IMR-90 (cell line): ENCODE results near the gene RCE1. TPM values are rescaled to one million over a fixed set of nuclear protein-coding genes. Genes with fewer than 3 reads are reported as not detected.

ENCODE experiments used
- ATAC-seq: fragments of 200-7000 bp; cut with Tn5 transposase; 2 replicates; pipeline ENCODE4 v1.9.1; 2020; ENCODE audit warnings: low read depth, mild to moderate bottlenecking, moderate library complexity
- BruUV-seq: library from RNA; stranded (reverse); fragments of 400-500 nt; replicated peaks from 2 replicates; lab custom pipeline; 2021; lab: Mats Ljungman, UMichigan
- CTCF ChIA-PET: fragments of 300-600 bp; formaldehyde crosslinking; extraction: SDS; loops from one replicate; lab custom pipeline; 2021; ENCODE audit warnings: antibody characterized with exemption; lab: Yijun Ruan, JAX
- POLR2A ChIA-PET: fragments of 300-600 bp; sonication (Branson Sonifier 250); formaldehyde crosslinking; loops from one replicate; lab custom pipeline; 2022; ENCODE audit warnings: antibody characterized with exemption; ENCODE audit not compliant: unreplicated experiment; lab: Charles Lee
- DNase-seq: peaks from one replicate; pipeline ENCODE4 v3.0.0; 2013
- H2AFZ ChIP-seq: replicated peaks from 2 replicates; pipeline ENCODE3; 2013; ENCODE audit warnings: low read length, mild to moderate bottlenecking; ENCODE audit not compliant: poor library complexity
- H2AK5ac ChIP-seq: 2 replicates; pipeline ENCODE4 v1.6.1; 2013; ENCODE audit warnings: low read depth, low read length, inconsistent platforms
- H2AK9ac ChIP-seq: replicated peaks from 2 replicates; pipeline ENCODE3; 2013; ENCODE audit warnings: mild to moderate bottlenecking, low read depth, low read length, moderate library complexity; ENCODE audit not compliant: poor library complexity
- H2BK120ac ChIP-seq: 2 replicates; pipeline ENCODE4 v1.6.1; 2013; ENCODE audit warnings: low read depth, low read length, inconsistent platforms
- H2BK15ac ChIP-seq: 3 replicates; pipeline ENCODE4 v1.6.1; 2013; ENCODE audit warnings: low read depth, low read length, inconsistent platforms
- H2BK20ac ChIP-seq: 2 replicates; pipeline ENCODE4 v1.6.1; 2013; ENCODE audit warnings: low read depth, mild to moderate bottlenecking, inconsistent platforms, low read length, moderate library complexity
- H2BK5ac ChIP-seq: 2 replicates; pipeline ENCODE4 v1.6.1; 2013; ENCODE audit warnings: mild to moderate bottlenecking, low read depth, low read length, inconsistent platforms; ENCODE audit not compliant: poor library complexity, severe bottlenecking
- H3K14ac ChIP-seq: replicated peaks from 2 replicates; pipeline ENCODE4 v1.6.1; 2013; ENCODE audit warnings: low read depth, low read length, inconsistent platforms
- H3K18ac ChIP-seq: 2 replicates; pipeline ENCODE4 v1.6.1; 2013; ENCODE audit warnings: low read depth, low read length, control low read depth
- H3K23ac ChIP-seq: 2 replicates; pipeline ENCODE4 v1.6.1; 2013; ENCODE audit warnings: low read depth, low read length, inconsistent platforms
- H3K27ac ChIP-seq: 2 replicates; pipeline ENCODE4 v1.5.1; 2013; ENCODE audit warnings: mild to moderate bottlenecking, control low read depth, low read length; ENCODE audit not compliant: insufficient read depth
- H3K27me3 ChIP-seq: 2 replicates; pipeline ENCODE4 v1.6.1; 2013; ENCODE audit warnings: low read length; ENCODE audit not compliant: control insufficient read depth, insufficient read depth
- H3K36me3 ChIP-seq: 2 replicates; pipeline ENCODE4 v1.6.1; 2013; ENCODE audit warnings: low read length, mixed read lengths; ENCODE audit not compliant: control insufficient read depth, insufficient read depth
- H3K4ac ChIP-seq: 2 replicates; pipeline ENCODE4 v1.6.1; 2013; ENCODE audit warnings: low read depth, low read length, inconsistent platforms
- H3K4me1 ChIP-seq: 2 replicates; pipeline ENCODE4 v1.6.1; 2013; ENCODE audit warnings: low read length, mixed read lengths; ENCODE audit not compliant: control insufficient read depth, insufficient read depth
- H3K4me2 ChIP-seq: 2 replicates; pipeline ENCODE4 v1.6.1; 2013; ENCODE audit warnings: low read depth, mild to moderate bottlenecking, control low read depth, low read length, moderate library complexity
- H3K4me3 ChIP-seq: 2 replicates; pipeline ENCODE4 v1.5.1; 2013; ENCODE audit warnings: low read depth, mild to moderate bottlenecking, control low read depth, low read length, moderate library complexity; ENCODE audit not compliant: insufficient read depth
- H3K56ac ChIP-seq: 2 replicates; pipeline ENCODE4 v1.6.1; 2013; ENCODE audit warnings: low read length, inconsistent platforms; ENCODE audit not compliant: insufficient read depth; ENCODE audit errors: extremely low read depth
- H3K79me1 ChIP-seq, 2 experiments: 2 replicates each; pipeline ENCODE4 v1.6.1; 2013; ENCODE audit warnings: low read length in 2 of 2, inconsistent platforms in 1 of 2, low read depth in 1 of 2
- H3K9ac ChIP-seq: 2 replicates; pipeline ENCODE4 v1.6.1; 2013; ENCODE audit warnings: low read depth, low read length, control low read depth
- H3K9me1 ChIP-seq: 2 replicates; pipeline ENCODE4 v1.6.1; 2013; ENCODE audit warnings: low read length, inconsistent platforms; ENCODE audit not compliant: insufficient read depth
- H3K9me3 ChIP-seq: 2 replicates; pipeline ENCODE4 v1.6.1; 2013; ENCODE audit warnings: low read length; ENCODE audit not compliant: control insufficient read depth, insufficient read depth
- H4K20me1 ChIP-seq: 2 replicates; pipeline ENCODE4 v1.6.1; 2013; ENCODE audit warnings: low read length, inconsistent platforms; ENCODE audit not compliant: insufficient read depth
- H4K5ac ChIP-seq: 2 replicates; pipeline ENCODE4 v1.6.1; 2013; ENCODE audit warnings: mild to moderate bottlenecking, low read depth, low read length, control low read depth
- H4K8ac ChIP-seq, 2 experiments: 2 replicates each; pipeline ENCODE4 v1.6.1; 2013; ENCODE audit warnings: low read depth in 2 of 2, low read length in 2 of 2, control low read depth in 1 of 2, inconsistent platforms in 1 of 2
- H4K91ac ChIP-seq: 2 replicates; pipeline ENCODE4 v1.6.1; 2013; ENCODE audit warnings: low read depth, low read length, inconsistent platforms; ENCODE audit not compliant: insufficient read depth
- MAFK ChIP-seq: IDR thresholded peaks from 2 replicates; pipeline ENCODE4 v1.6.1; 2012; ENCODE audit warnings: low read depth, low read length, improper control_type of control experiment
- MAZ ChIP-seq: IDR thresholded peaks from 2 replicates; pipeline ENCODE4 v1.6.1; 2012; ENCODE audit warnings: low read depth, mild to moderate bottlenecking, low read length, improper control_type of control experiment, moderate library complexity, borderline replicate concordance
- NFE2L2 ChIP-seq: fragments of 150-350 bp; IDR thresholded peaks from 2 replicates; pipeline ENCODE4 v1.6.1; 2016; ENCODE audit warnings: low read depth, mild to moderate bottlenecking, low read length
- SMC3 ChIP-seq: fragments of 150-350 bp; IDR thresholded peaks from 2 replicates; pipeline ENCODE4 v1.6.1; 2016; ENCODE audit warnings: low read depth, mild to moderate bottlenecking, antibody characterized with exemption, low read length, moderate library complexity
- WGBS, 2 experiments: methylation state at CpG; one replicate each; pipeline versions ENCODE4 v1.1.5 to v1.1.7; 2013; ENCODE audit warnings: missing lambda C conversion rate in 2 of 2; ENCODE audit not compliant: insufficient read length in 1 of 2; ENCODE audit errors: extremely low coverage in 2 of 2; 5-methylcytosine and 5-hydroxymethylcytosine counted together
- dilution Hi-C: fragments of 300-500 bp; cut with HindIII; formaldehyde crosslinking; loops from one replicate; pipeline ENCODE4 v1.14.3; 2018; ENCODE audit warnings: low sequenced_read_pairs; ENCODE audit not compliant: unreplicated experiment
- in situ Hi-C: fragments of 300-500 bp; cut with MboI; formaldehyde crosslinking; loops from 3 replicates; pipeline ENCODE4 v1.14.3; 2019; ENCODE audit warnings: low sequenced_read_pairs, inconsistent platforms, mixed read lengths
- intact Hi-C: fragments of 100-400 bp; cut with micrococcal nuclease; formaldehyde crosslinking; loops from 2 replicates; pipeline ENCODE4 v1.10.0; 2022
- polyA plus RNA-seq, 3 experiments: library from polyadenylated mRNA; depleted of rRNA; stranded (reverse); fragments of >200 nt; gene quantifications; 2 replicates each; pipeline ENCODE4 v1.2.3, GENCODE V29; 2012; ENCODE audit warnings: low replicate concordance in 1 of 3
- total RNA-seq: library from RNA; depleted of rRNA; stranded (reverse); fragments of >200 nt; gene quantifications from 2 replicates; pipeline ENCODE4 v1.2.3, GENCODE V29; 2012
- TF ChIP-seq, protein P1 (sequence below): fragments of 150-350 bp; IDR thresholded peaks from 2 replicates; pipeline ENCODE4 v1.6.1; 2016; ENCODE audit warnings: low read depth, mild to moderate bottlenecking, low read length, moderate library complexity, borderline replicate concordance
- TF ChIP-seq, protein P2 (sequence below): fragments of 150-350 bp; IDR thresholded peaks from 2 replicates; pipeline ENCODE4 v1.6.1; 2017; ENCODE audit warnings: mild to moderate bottlenecking, antibody characterized with exemption, low read length, low read depth

The RCE1 gene
- total and polyA plus RNA-seq, 2 of the 4 experiments (the other 2 are of a cell fraction) = 6.6 to 19.4 TPM

DNA sequence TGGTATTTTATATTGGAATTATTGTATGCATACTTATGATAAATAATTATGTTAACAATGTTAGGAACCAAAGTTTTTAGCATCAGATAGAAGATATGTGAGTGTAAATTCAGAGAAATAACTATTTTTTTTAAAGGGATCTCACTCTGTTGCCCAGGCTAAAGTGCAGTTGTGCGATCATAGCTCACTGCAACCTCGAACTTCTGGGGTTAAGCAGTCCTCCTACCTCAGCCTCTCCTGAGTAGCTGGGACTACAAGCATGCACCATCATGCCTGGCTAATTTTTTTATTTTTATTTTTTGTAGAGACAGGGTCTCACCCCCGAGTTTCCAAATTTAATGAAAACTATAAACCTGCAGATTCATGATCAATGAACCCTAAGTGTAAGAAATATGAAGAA, 33.6 kb upstream of the RCE1 start:
- H3K9me1 ChIP-seq = no peaks in the 10 kb centered on the region
- H2BK5ac ChIP-seq = no peak overlapping the region
- H2AK5ac ChIP-seq = no peak overlapping the region
- ATAC-seq (no peak), DNase-seq (no peak)
- no CpG with 5 or more reads among the region's 3 CpGs for WGBS, 2 experiments
- CTCF ChIA-PET = interaction anchor here (0.6 to 0.7 kb wide), 2 partner anchors 186 to 430 kb away, joined by 3 read pairs; no protein-coding TSS in a partner anchor
- no peak overlapping the region for H4K5ac ChIP-seq
- no TSS peak for BruUV-seq
- H3K36me3 ChIP-seq = no peaks in the 10 kb centered on the region
- no peak overlapping the region for H3K4me2 ChIP-seq
- H3K18ac ChIP-seq = no peak overlapping the region
- H2AK9ac ChIP-seq = no peak overlapping the region
- in situ Hi-C loops = no loop called here
- no peak overlapping the region for H2AFZ ChIP-seq
- no peaks in the 10 kb centered on the region for H3K4me1 ChIP-seq
- H3K27ac ChIP-seq = no peak overlapping the region
- intact Hi-C loops = no loop called here
- H3K56ac ChIP-seq = no peak overlapping the region
- H2BK15ac ChIP-seq = no peak overlapping the region
- H4K20me1 ChIP-seq = no peaks in the 10 kb centered on the region
- H3K4me3 ChIP-seq = no peak overlapping the region
- no peaks in the 10 kb centered on the region for H3K9me3 ChIP-seq
- no peak overlapping the region for H2BK20ac ChIP-seq
- no peaks in the 10 kb centered on the region for H3K27me3 ChIP-seq
- H3K14ac ChIP-seq = no peak overlapping the region
- no peaks in the 10 kb centered on the region for H3K79me1 ChIP-seq
- H2BK120ac ChIP-seq = no peak overlapping the region
- H4K8ac ChIP-seq = no peak overlapping the region
- POLR2A ChIA-PET = no interaction called here
- no peak overlapping the region for H4K91ac ChIP-seq
- no peak overlapping the region for H3K9ac ChIP-seq
- H3K23ac ChIP-seq = no peak overlapping the region
- TF ChIP-seq, protein P1, sequence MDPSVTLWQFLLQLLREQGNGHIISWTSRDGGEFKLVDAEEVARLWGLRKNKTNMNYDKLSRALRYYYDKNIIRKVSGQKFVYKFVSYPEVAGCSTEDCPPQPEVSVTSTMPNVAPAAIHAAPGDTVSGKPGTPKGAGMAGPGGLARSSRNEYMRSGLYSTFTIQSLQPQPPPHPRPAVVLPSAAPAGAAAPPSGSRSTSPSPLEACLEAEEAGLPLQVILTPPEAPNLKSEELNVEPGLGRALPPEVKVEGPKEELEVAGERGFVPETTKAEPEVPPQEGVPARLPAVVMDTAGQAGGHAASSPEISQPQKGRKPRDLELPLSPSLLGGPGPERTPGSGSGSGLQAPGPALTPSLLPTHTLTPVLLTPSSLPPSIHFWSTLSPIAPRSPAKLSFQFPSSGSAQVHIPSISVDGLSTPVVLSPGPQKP = no peak
- TF ChIP-seq MAFK = no peak
- no peak for TF ChIP-seq MAZ
- TF ChIP-seq SMC3 = no peak
- no peak for TF ChIP-seq NFE2L2
- TF ChIP-seq, protein P2, sequence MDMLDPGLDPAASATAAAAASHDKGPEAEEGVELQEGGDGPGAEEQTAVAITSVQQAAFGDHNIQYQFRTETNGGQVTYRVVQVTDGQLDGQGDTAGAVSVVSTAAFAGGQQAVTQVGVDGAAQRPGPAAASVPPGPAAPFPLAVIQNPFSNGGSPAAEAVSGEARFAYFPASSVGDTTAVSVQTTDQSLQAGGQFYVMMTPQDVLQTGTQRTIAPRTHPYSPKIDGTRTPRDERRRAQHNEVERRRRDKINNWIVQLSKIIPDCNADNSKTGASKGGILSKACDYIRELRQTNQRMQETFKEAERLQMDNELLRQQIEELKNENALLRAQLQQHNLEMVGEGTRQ = no peak
- dilution Hi-C loops = no loop called here
- no peak overlapping the region for H3K4ac ChIP-seq
